Measurements from ENCODE around the gene CPB1.

The CPB1 gene

GRCh38 chr3:148854061-148854460 lies 26.4 kb downstream of the CPB1 start:
- Mint-ChIP-seq H3K27ac (no peak overlapping the region), H3K27me3 (no peaks in the 10 kb centered on the region), H3K36me3 (ENCODE audit: low read depth) (no peaks in the 10 kb centered on the region), H3K4me3 (no peak overlapping the region), H3K9me3 (no peaks in the 10 kb centered on the region), H3K4me1 (ENCODE audit: low read depth) (no peaks in the 10 kb centered on the region)

GRCh38 chr3:148856384-148856783 lies 28.8 kb downstream of the CPB1 start:
- Mint-ChIP-seq H3K36me3 (ENCODE audit: low read depth) (no peaks in the 10 kb centered on the region), H3K27ac (no peak overlapping the region), H3K9me3 (no peaks in the 10 kb centered on the region), H3K27me3 (peaks cover 4% of the 10 kb centered on the region), H3K4me1 (ENCODE audit: low read depth) (no peaks in the 10 kb centered on the region), H3K4me3 (no peak overlapping the region)

GRCh38 chr3:148857316-148857715 lies 29.7 kb downstream of the CPB1 start:
- H3K36me3 Mint-ChIP-seq (ENCODE audit: low read depth) = no peaks in the 10 kb centered on the region
- no peaks in the 10 kb centered on the region for H3K4me1 Mint-ChIP-seq (ENCODE audit: low read depth)
- no peaks in the 10 kb centered on the region for H3K9me3 Mint-ChIP-seq
- H3K27ac Mint-ChIP-seq = no peak overlapping the region
- no peak overlapping the region for H3K4me3 Mint-ChIP-seq
- peaks cover 9% of the 10 kb centered on the region for H3K27me3 Mint-ChIP-seq

GRCh38 chr3:148861277-148861869 lies 33.8 kb downstream of the CPB1 start:
- H3K4me1 Mint-ChIP-seq (ENCODE audit: low read depth) = no peaks in the 10 kb centered on the region
- H3K9me3 Mint-ChIP-seq = no peaks in the 10 kb centered on the region
- no peak overlapping the region for H3K4me3 Mint-ChIP-seq
- no peak overlapping the region for H3K27ac Mint-ChIP-seq
- peaks cover 15% of the 10 kb centered on the region for H3K27me3 Mint-ChIP-seq
- no peaks in the 10 kb centered on the region for H3K36me3 Mint-ChIP-seq (ENCODE audit: low read depth)

GRCh38 chr3:148863297-148863696 lies 35.7 kb downstream of the CPB1 start:
- Mint-ChIP-seq H3K9me3 (no peaks in the 10 kb centered on the region), H3K36me3 (ENCODE audit: low read depth) (no peaks in the 10 kb centered on the region), H3K27me3 (peaks cover 27% of the 10 kb centered on the region), H3K4me3 (no peak overlapping the region), H3K27ac (no peak overlapping the region), H3K4me1 (ENCODE audit: low read depth) (no peaks in the 10 kb centered on the region)

GRCh38 chr3:148863814-148864213 lies 36.2 kb downstream of the CPB1 start:
- Mint-ChIP-seq H3K27me3 (peaks cover 27% of the 10 kb centered on the region), H3K4me1 (ENCODE audit: low read depth) (no peaks in the 10 kb centered on the region), H3K27ac (no peak overlapping the region), H3K4me3 (no peak overlapping the region), H3K9me3 (no peaks in the 10 kb centered on the region), H3K36me3 (ENCODE audit: low read depth) (no peaks in the 10 kb centered on the region)

GRCh38 chr3:148865049-148865448 lies 37.4 kb downstream of the CPB1 start, which contains the start of gene CPA3:
Gene CPA3, plus strand, starts transcription at chr3:148865296. Its CDS starts 12 bp downstream, at chr3:148865308.
- no peaks in the 10 kb centered on the region for H3K9me3 Mint-ChIP-seq
- H3K36me3 Mint-ChIP-seq (ENCODE audit: low read depth) = no peaks in the 10 kb centered on the region
- no peak within 1 kb of the TSS for H3K27ac Mint-ChIP-seq
- no peak within 1 kb of the TSS for H3K4me3 Mint-ChIP-seq
- H3K4me1 Mint-ChIP-seq (ENCODE audit: low read depth) = no peaks in the 10 kb centered on the region
- H3K27me3 Mint-ChIP-seq = peaks cover 27% of the 10 kb centered on the region

- Mint-ChIP-seq H3K27me3 (peaks cover 23% of the 10 kb centered on the region), H3K27ac (no peak overlapping the region), H3K36me3 (ENCODE audit: low read depth) (no peaks in the 10 kb centered on the region), H3K4me3 (no peak overlapping the region), H3K9me3 (no peaks in the 10 kb centered on the region), H3K4me1 (ENCODE audit: low read depth) (no peaks in the 10 kb centered on the region)
Measured at GRCh38 chr3:148866261-148866660, 38.6 kb downstream of the CPB1 start.

GRCh38 chr3:148873270-148873927 lies 45.8 kb downstream of the CPB1 start:
- no peak overlapping the region for H3K27ac Mint-ChIP-seq
- H3K9me3 Mint-ChIP-seq = no peaks in the 10 kb centered on the region
- no peaks in the 10 kb centered on the region for H3K4me1 Mint-ChIP-seq (ENCODE audit: low read depth)
- peaks cover 13% of the 10 kb centered on the region for H3K27me3 Mint-ChIP-seq
- H3K36me3 Mint-ChIP-seq (ENCODE audit: low read depth) = no peaks in the 10 kb centered on the region
- H3K4me3 Mint-ChIP-seq = no peak overlapping the region

GRCh38 chr3:148873977-148874376 lies 46.4 kb downstream of the CPB1 start:
- no peaks in the 10 kb centered on the region for H3K36me3 Mint-ChIP-seq (ENCODE audit: low read depth)
- H3K4me1 Mint-ChIP-seq (ENCODE audit: low read depth) = no peaks in the 10 kb centered on the region
- no peaks in the 10 kb centered on the region for H3K9me3 Mint-ChIP-seq
- H3K27ac Mint-ChIP-seq = no peak overlapping the region
- no peak overlapping the region for H3K4me3 Mint-ChIP-seq
- H3K27me3 Mint-ChIP-seq = peaks cover 16% of the 10 kb centered on the region

GRCh38 chr3:148878095-148878494 lies 50.5 kb downstream of the CPB1 start:
- Mint-ChIP-seq H3K27me3 (peaks cover 16% of the 10 kb centered on the region), H3K27ac (no peak overlapping the region), H3K4me1 (ENCODE audit: low read depth) (no peaks in the 10 kb centered on the region), H3K36me3 (ENCODE audit: low read depth) (no peaks in the 10 kb centered on the region), H3K4me3 (no peak overlapping the region), H3K9me3 (no peaks in the 10 kb centered on the region)

GRCh38 chr3:148879256-148879655 lies 51.6 kb downstream of the CPB1 start:
- Mint-ChIP-seq H3K4me1 (ENCODE audit: low read depth) (no peaks in the 10 kb centered on the region), H3K27ac (no peak overlapping the region), H3K4me3 (no peak overlapping the region), H3K36me3 (ENCODE audit: low read depth) (no peaks in the 10 kb centered on the region), H3K9me3 (no peaks in the 10 kb centered on the region), H3K27me3 (peaks cover 16% of the 10 kb centered on the region)

- Mint-ChIP-seq H3K27me3 (peaks cover 16% of the 10 kb centered on the region), H3K9me3 (no peaks in the 10 kb centered on the region), H3K4me1 (ENCODE audit: low read depth) (no peaks in the 10 kb centered on the region), H3K27ac (no peak overlapping the region), H3K36me3 (ENCODE audit: low read depth) (no peaks in the 10 kb centered on the region), H3K4me3 (no peak overlapping the region)
Measured at GRCh38 chr3:148880681-148881080, 53.1 kb downstream of the CPB1 start.

GRCh38 chr3:148881286-148881685 lies 53.7 kb downstream of the CPB1 start:
- no peaks in the 10 kb centered on the region for H3K36me3 Mint-ChIP-seq (ENCODE audit: low read depth)
- no peaks in the 10 kb centered on the region for H3K4me1 Mint-ChIP-seq (ENCODE audit: low read depth)
- H3K4me3 Mint-ChIP-seq = no peak overlapping the region
- no peaks in the 10 kb centered on the region for H3K9me3 Mint-ChIP-seq
- H3K27ac Mint-ChIP-seq = no peak overlapping the region
- peaks cover 16% of the 10 kb centered on the region for H3K27me3 Mint-ChIP-seq

GRCh38 chr3:148882288-148882687 lies 54.7 kb downstream of the CPB1 start:
- Mint-ChIP-seq H3K4me3 (no peak overlapping the region), H3K36me3 (ENCODE audit: low read depth) (no peaks in the 10 kb centered on the region), H3K9me3 (no peaks in the 10 kb centered on the region), H3K27me3 (peaks cover 13% of the 10 kb centered on the region), H3K27ac (no peak overlapping the region), H3K4me1 (ENCODE audit: low read depth) (no peaks in the 10 kb centered on the region)

- Mint-ChIP-seq H3K27ac (no peak overlapping the region), H3K4me1 (ENCODE audit: low read depth) (no peaks in the 10 kb centered on the region), H3K27me3 (peaks cover 10% of the 10 kb centered on the region), H3K9me3 (no peaks in the 10 kb centered on the region), H3K4me3 (no peak overlapping the region), H3K36me3 (ENCODE audit: low read depth) (no peaks in the 10 kb centered on the region)
Measured at GRCh38 chr3:148883163-148883562, 55.6 kb downstream of the CPB1 start.
